Spleen (tissue), 11 donors: ENCODE results near the gene IGFBP3. TPM values are rescaled to one million over a fixed set of nuclear protein-coding genes. Genes with fewer than 3 reads are reported as not detected.

Experiments used
- DNase-seq: peaks from one replicate; pipeline ENCODE4 v3.0.0-alpha.2; 2020
- H3K27ac ChIP-seq, 8 donors: fragments of 200-600 bp; sonication (generic) in 7 of 8; 1 replicate in 4 of 8; 2 replicates in 4 of 8; pipeline versions ENCODE4 v1.5.0 to v1.8.0; 2016 to 2021; ENCODE audit warnings: inconsistent platforms in 4 of 8, mild to moderate bottlenecking in 4 of 8, moderate library complexity in 1 of 8
- H3K27me3 ChIP-seq, 7 donors: fragments of 200-600 bp; sonication (generic) in 6 of 7; replicated peaks in 1 of 7; 1 replicate in 4 of 7; 2 replicates in 3 of 7; pipeline versions ENCODE4 v1.5.0 to v1.8.0; 2016 to 2021; ENCODE audit warnings: inconsistent platforms in 3 of 7, mild to moderate bottlenecking in 1 of 7
- H3K36me3 ChIP-seq, 6 donors: fragments of 200-600 bp; sonication (generic) in 5 of 6; 1 replicate in 4 of 6; 2 replicates in 2 of 6; pipeline versions ENCODE4 v1.5.0 to v1.8.0; 2016 to 2021; ENCODE audit warnings: inconsistent platforms in 2 of 6
- H3K4me1 ChIP-seq, 6 donors: fragments of 200-600 bp; sonication (generic) in 5 of 6; 1 replicate in 3 of 6; 2 replicates in 3 of 6; pipeline versions ENCODE4 v1.5.0 to v1.8.0; 2016 to 2021; ENCODE audit warnings: inconsistent platforms in 3 of 6
- H3K4me3 ChIP-seq, 8 donors: fragments of 200-600 bp; sonication (generic) in 7 of 8; 1 replicate in 4 of 8; 2 replicates in 4 of 8; pipeline versions ENCODE4 v1.5.0 to v1.8.0; 2016 to 2021; ENCODE audit warnings: inconsistent platforms in 4 of 8, mild to moderate bottlenecking in 4 of 8, moderate library complexity in 2 of 8
- H3K9me3 ChIP-seq, 8 donors: fragments of 200-600 bp; sonication (generic) in 7 of 8; 1 replicate in 4 of 8; 2 replicates in 4 of 8; pipeline versions ENCODE4 v1.5.0 to v1.8.0; 2016 to 2021; ENCODE audit warnings: inconsistent platforms in 4 of 8
- POLR2A ChIP-seq, 3 donors: fragments of 450-650 bp; IDR thresholded peaks; one replicate each; pipeline ENCODE4 v1.5.1; 2017; ENCODE audit warnings: antibody characterized with exemption in 3 of 3, mild to moderate bottlenecking in 1 of 3
- POLR2AphosphoS5 ChIP-seq, 3 donors: sonication (generic); formaldehyde crosslinking; IDR thresholded peaks; one replicate each; pipeline ENCODE4 v1.5.1; 2017; ENCODE audit warnings: antibody characterized with exemption in 3 of 3
- whole genome bisulfite sequencing, 5 donors: extraction: QIAGEN DNeasy Blood & Tissue Kit in 3 of 5; methylation state at CpG; one replicate each; pipeline versions ENCODE4 v1.1.5 to v1.1.7; 2013 to 2018; 5-methylcytosine and 5-hydroxymethylcytosine counted together
- intact Hi-C: fragments of 100-400 bp; cut with DNase I; formaldehyde crosslinking; loops from one replicate; pipeline ENCODE4 v1.15.0; 2023; ENCODE audit warnings: low total_unique reads
- polyA plus RNA-seq, 3 donors: library from polyadenylated mRNA; stranded (reverse); fragments of 200-250 nt; gene quantifications; one replicate each; pipeline ENCODE4 v1.2.1, GENCODE V29; 2013
- total RNA-seq, 7 donors: library from RNA; depleted of rRNA in 3 of 7; stranded (reverse); fragments of >200 nt in 3 of 7; fragmentation: NEBNext Ultra II Directional in 4 of 7; extraction: Animal tissue kit (Norgen Biotek cat#: 25700) in 4 of 7; gene quantifications; one replicate each; pipeline versions ENCODE4 v1.1.0 to v1.2.1, GENCODE V29; 2016 to 2021
- TF ChIP-seq, protein P1 (sequence below), 11 experiments: fragments of 200-600 bp in 7 of 11; fragments of 450-650 bp in 4 of 11; sonication (generic) in 4 of 11; IDR thresholded peaks in 8 of 11; conservative IDR thresholded peaks in 3 of 11; 1 replicate in 7 of 11; 2 replicates in 4 of 11; pipeline versions ENCODE4 v1.4.0 to v1.8.0; 2016 to 2021; ENCODE audit warnings: antibody characterized with exemption in 11 of 11, inconsistent platforms in 4 of 11, mild to moderate bottlenecking in 1 of 11
- donor health status: healthy with polysubstance abuse.
- donor health status: DM: no; HTN: no; CAD: no; lungs with moderate emphysema.
- donor health status: DM: no; HTN: no; CAD: no.
- donor health status: Bipolar disorder and iron deficiency.
- donor health status: healthy.
- donor health status: DM: no; HTN: no; CAD: no.
- donor health status: DM: yes; HTN: yes; CAD: no.

The IGFBP3 gene
- total and polyA plus RNA-seq, 10 donors = 27.2 to 165 (median 79.8) TPM

DNA sequence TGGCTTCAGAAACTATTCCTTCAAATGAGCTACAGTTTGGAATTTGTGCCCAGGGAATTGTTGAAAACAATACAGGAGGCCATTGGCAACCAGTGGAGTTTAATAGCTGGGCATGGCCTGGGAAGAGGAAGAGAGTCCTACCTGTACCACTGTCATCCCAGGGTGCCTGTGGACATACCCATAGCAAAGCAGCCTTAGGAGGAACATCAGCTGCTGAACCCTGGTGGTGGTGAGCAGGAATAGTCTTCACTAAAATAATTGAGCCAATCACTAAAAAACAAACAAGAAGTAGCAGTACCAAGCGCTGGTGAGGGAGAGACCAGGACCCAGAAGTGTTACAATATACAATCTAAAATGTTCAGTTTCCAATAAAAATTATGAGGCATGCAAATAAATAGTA is 18.3 kb downstream of the IGFBP3 start:
- H3K27ac ChIP-seq = no peak overlapping the region
- no peak overlapping the region for H3K4me3 ChIP-seq
- H3K36me3 ChIP-seq = no peaks in the 10 kb centered on the region
- no peaks in the 10 kb centered on the region for H3K4me1 ChIP-seq
- peaks cover 0 to 9% (median 0%) of the 10 kb centered on the region in 7 donors for H3K27me3 ChIP-seq
- intact Hi-C loops = no loop called here
- H3K9me3 ChIP-seq = peaks cover 0 to 30% (median 12%) of the 10 kb centered on the region in 8 donors
- DNase-seq = no peak
- WGBS, 5 donors = 83 to 100% (median 94%) methylated on average over 1 of the region's 1 CpG
- no peak for TF ChIP-seq POLR2AphosphoS5 (IDR thresholded peaks at IDR 0.05)

DNA sequence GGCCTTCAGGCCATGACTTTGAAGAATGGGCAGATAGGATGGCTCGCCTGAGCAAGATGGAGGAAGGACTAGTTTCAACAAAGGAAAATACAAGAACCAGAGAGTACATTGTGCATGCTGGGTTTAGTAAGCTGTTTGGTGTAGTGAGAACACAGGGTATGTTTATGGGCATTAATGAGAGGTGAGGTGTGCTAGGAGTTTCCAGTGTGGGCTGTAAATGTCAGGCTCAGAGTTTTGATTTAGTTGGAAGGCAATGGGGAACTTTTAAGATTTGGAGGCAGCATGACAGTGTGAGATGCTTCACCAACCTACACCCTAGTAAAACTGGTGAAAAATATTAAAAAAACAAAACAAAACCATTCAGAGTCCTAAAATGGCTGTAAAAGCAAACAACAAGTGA is 19.5 kb downstream of the IGFBP3 start:
- intact Hi-C loops = no loop called here
- no peaks in the 10 kb centered on the region for H3K36me3 ChIP-seq
- H3K27me3 ChIP-seq = peaks cover 0 to 10% (median 0%) of the 10 kb centered on the region in 7 donors
- no peak overlapping the region for H3K27ac ChIP-seq
- H3K9me3 ChIP-seq = peaks cover 0 to 30% (median 12%) of the 10 kb centered on the region in 8 donors
- no peak overlapping the region for H3K4me3 ChIP-seq
- TF ChIP-seq POLR2AphosphoS5 (IDR thresholded peaks at IDR 0.05) = no peak
- TF ChIP-seq, protein P1, sequence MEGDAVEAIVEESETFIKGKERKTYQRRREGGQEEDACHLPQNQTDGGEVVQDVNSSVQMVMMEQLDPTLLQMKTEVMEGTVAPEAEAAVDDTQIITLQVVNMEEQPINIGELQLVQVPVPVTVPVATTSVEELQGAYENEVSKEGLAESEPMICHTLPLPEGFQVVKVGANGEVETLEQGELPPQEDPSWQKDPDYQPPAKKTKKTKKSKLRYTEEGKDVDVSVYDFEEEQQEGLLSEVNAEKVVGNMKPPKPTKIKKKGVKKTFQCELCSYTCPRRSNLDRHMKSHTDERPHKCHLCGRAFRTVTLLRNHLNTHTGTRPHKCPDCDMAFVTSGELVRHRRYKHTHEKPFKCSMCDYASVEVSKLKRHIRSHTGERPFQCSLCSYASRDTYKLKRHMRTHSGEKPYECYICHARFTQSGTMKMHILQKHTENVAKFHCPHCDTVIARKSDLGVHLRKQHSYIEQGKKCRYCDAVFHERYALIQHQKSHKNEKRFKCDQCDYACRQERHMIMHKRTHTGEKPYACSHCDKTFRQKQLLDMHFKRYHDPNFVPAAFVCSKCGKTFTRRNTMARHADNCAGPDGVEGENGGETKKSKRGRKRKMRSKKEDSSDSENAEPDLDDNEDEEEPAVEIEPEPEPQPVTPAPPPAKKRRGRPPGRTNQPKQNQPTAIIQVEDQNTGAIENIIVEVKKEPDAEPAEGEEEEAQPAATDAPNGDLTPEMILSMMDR (IDR thresholded peaks at IDR 0.05 in 8 of 11, conservative IDR thresholded peaks at IDR 0.05 in 3 of 11) = no peak
- no peak for TF ChIP-seq POLR2A (IDR thresholded peaks at IDR 0.05)
- WGBS, 5 donors = 78 to 95% (median 84%) methylated on average over 1 of the region's 1 CpG
- H3K4me1 ChIP-seq = no peaks in the 10 kb centered on the region
- DNase-seq = no peak

DNA sequence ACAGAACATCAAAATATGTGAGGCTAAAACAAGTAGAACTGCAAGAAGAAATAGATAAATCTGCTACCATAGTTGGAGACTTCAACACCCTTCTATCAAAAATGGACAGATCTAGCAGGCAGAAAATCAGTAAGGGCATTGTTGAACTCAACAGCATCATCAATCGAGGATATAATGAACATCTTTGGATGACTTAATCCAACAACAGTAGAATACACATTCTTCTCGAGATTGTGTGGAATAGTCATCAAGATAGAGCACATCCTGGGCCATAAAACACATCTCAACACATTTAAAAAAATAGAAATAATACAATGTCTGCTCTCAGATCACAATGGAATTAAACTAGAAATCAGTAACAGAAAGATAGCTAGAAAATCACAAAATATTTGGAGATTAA is 22.9 kb downstream of the IGFBP3 start:
- WGBS, 5 donors = 73 to 86% (median 76%) methylated on average over 2 of the region's 2 CpGs
- intact Hi-C loops = no loop called here
- no peak for DNase-seq
- Histone ChIP-seq H3K36me3 (no peaks in the 10 kb centered on the region), H3K27ac (no peak overlapping the region), H3K4me1 (no peaks in the 10 kb centered on the region), H3K9me3 (peaks cover 0 to 8% (median 3%) of the 10 kb centered on the region in 8 donors), H3K27me3 (peaks cover 0 to 40% (median 0%) of the 10 kb centered on the region in 7 donors), H3K4me3 (no peak overlapping the region)
- TF ChIP-seq POLR2AphosphoS5 (IDR thresholded peaks at IDR 0.05) (no peak), POLR2A (IDR thresholded peaks at IDR 0.05) (no peak)
- TF ChIP-seq, protein P1 (IDR thresholded peaks at IDR 0.05 in 8 of 11, conservative IDR thresholded peaks at IDR 0.05 in 3 of 11) = no peak

DNA sequence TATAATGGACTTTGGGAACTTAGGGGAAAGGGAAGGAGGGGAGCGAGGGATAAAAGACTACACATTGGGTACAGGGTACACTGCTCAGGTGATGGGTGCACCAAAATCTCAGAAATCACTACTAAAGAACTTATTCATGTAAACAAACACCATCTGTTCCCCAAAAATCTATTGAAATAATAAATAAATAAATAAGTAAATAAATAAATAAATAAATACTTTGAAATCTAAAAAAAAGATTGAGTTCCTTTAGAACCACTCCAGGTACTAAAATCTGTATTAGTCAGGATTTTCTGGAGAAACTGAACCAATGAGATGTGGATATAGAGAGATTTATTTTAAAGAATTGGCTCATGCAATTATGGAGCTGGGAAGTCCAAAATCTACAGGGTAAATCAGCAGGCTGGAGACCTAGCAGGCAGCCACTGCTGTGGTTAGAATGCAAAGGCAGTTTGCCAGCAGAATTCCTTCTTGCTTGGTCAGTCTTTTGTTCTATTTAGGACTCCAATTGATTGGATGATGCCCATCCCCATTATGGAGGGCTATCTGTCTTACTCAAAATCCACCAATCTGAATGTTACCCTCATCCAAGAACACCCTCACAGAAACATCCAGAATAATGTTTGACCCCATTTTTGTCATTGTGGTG is 23.9 kb downstream of the IGFBP3 start:
- Histone ChIP-seq H3K36me3 (no peaks in the 10 kb centered on the region), H3K27me3 (peaks cover 0 to 48% (median 0%) of the 10 kb centered on the region in 7 donors), H3K27ac (no peak overlapping the region), H3K4me3 (no peak overlapping the region), H3K9me3 (no peaks in the 10 kb centered on the region), H3K4me1 (no peaks in the 10 kb centered on the region)
- WGBS, 5 donors = 83 to 97% (median 90%) methylated on average over 1 of the region's 1 CpG
- TF ChIP-seq, protein P1 (IDR thresholded peaks at IDR 0.05 in 8 of 11, conservative IDR thresholded peaks at IDR 0.05 in 3 of 11) = no peak
- TF ChIP-seq POLR2A (IDR thresholded peaks at IDR 0.05) (no peak), POLR2AphosphoS5 (IDR thresholded peaks at IDR 0.05) (no peak)
- intact Hi-C loops = no loop called here
- DNase-seq = no peak
